Dedifferentiated amniotic fluid mesenchymal stem cell (primary cell): ENCODE results near the gene CROCC2.

Experiments used
- DNase-seq: peaks from one replicate; pipeline ENCODE4 v3.0.0-alpha.2; 2016; ENCODE audit errors: extremely low spot score

CROCC2 gene

GRCh38 chr2:241037498-241037897 is 131.4 kb downstream of the CROCC2 start:
- DNase-seq: no peak

- no peak for DNase-seq
Observed at GRCh38 chr2:241038374-241039180, 132.4 kb downstream of the CROCC2 start.

- no peak for DNase-seq
Observed at GRCh38 chr2:241039416-241039815, 133.3 kb downstream of the CROCC2 start.

DNA sequence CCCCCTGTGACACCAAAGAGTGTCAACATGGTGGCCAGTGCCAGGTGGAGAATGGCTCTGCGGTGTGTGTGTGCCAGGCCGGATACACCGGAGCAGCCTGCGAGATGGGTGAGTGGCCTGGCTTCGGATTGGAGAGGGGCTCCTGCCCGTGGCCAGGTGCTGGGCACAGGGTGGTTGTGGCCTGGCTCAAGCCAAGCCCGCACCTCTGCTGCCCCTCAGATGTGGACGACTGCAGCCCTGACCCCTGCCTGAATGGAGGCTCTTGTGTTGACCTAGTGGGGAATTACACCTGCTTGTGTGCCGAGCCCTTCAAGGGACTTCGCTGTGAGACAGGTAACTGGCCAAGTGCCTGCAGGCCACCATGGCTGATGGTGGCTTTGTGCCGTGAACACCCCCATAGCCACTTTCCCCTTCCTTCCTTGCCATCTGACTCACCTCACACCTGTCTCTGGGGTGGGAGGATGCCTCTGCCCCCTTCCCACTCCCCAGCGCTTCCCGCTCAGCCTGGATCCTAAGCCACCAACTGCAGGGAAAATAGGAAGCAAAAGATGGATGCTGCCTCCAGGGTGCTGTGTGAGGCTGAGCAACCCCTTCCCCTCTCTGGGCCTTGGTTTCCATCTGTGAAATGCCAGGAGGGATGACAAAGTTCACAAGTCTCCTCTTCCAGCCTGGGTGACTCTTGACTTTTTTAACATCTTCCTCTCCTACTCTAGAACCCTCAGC is 134.1 kb downstream of the CROCC2 start:
- DNase-seq: no peak

- no peak for DNase-seq
Observed at GRCh38 chr2:241041589-241042158, 135.5 kb downstream of the CROCC2 start.
